K562 (cell line): ENCODE results near the gene NVL. TPM values are rescaled to one million over a fixed set of nuclear protein-coding genes. Genes with fewer than 3 reads are reported as not detected.

Experiments
- ATAC-seq: fragments of 200-7000 bp; cut with Tn5 transposase; 3 replicates; pipeline ENCODE4 v1.9.1; 2020; ENCODE audit warnings: moderate library complexity
- BruUV-seq: library from RNA; stranded (reverse); fragments of 400-500 nt; replicated peaks from 2 replicates; lab custom pipeline; 2021; lab: Mats Ljungman, UMichigan
- CTCF ChIA-PET: fragments of 300-600 bp; formaldehyde crosslinking; extraction: SDS; loops from one replicate; lab custom pipeline; 2021; ENCODE audit warnings: low intra/inter-chr PET ratio; lab: Yijun Ruan, JAX
- POLR2A ChIA-PET: fragments of 300-600, 350-650 bp; sonication (Branson Sonifier 250); formaldehyde crosslinking; extraction: SDS; loops from one replicate; lab custom pipeline; 2021; ENCODE audit warnings: antibody characterized with exemption, inconsistent platforms; lab: Yijun Ruan, JAX
- DNase-seq, 4 experiments: peaks; one replicate each; pipeline versions ENCODE4 v3.0.0 to v3.0.0-alpha.2; 2011 to 2018; ENCODE audit warnings: low spot score in 3 of 4, mixed read lengths in 3 of 4; ENCODE audit errors: extremely low read depth in 1 of 4
- FAIRE-seq: peaks from 2 replicates; lab custom pipeline; 2011; peaks lifted over from hg19 to GRCh38; lab: Jason Lieb, UNC
- H2AFZ ChIP-seq: 2 replicates; pipeline ENCODE4 v1.6.0; 2011; ENCODE audit warnings: low read depth, low read length, control low read depth, inconsistent platforms
- H3K27ac ChIP-seq: fragments of 200-600 bp; 3 replicates; pipeline ENCODE4 v1.8.0; 2011; ENCODE audit warnings: low read depth, mild to moderate bottlenecking, control low read depth, inconsistent platforms, low read length, moderate library complexity, mixed read lengths; ENCODE audit errors: extremely low read depth
- H3K27me3 ChIP-seq, 2 experiments: fragments of 300-600 bp in 1 of 2; 2 replicates in 1 of 2; 3 replicates in 1 of 2; pipeline versions ENCODE4 v1.6.0 to v1.8.0; 2011; ENCODE audit warnings: inconsistent platforms in 2 of 2, low read length in 2 of 2, mild to moderate bottlenecking in 1 of 2, mixed read lengths in 1 of 2, moderate library complexity in 1 of 2; ENCODE audit not compliant: control insufficient read depth in 2 of 2, insufficient read depth in 2 of 2
- H3K36me3 ChIP-seq: fragments of 300-600 bp; 3 replicates; pipeline ENCODE4 v1.8.0; 2011; ENCODE audit warnings: mild to moderate bottlenecking, low read length, inconsistent platforms; ENCODE audit not compliant: control insufficient read depth, insufficient read depth
- H3K4me1 ChIP-seq, 2 experiments: fragments of 200-600 bp in 1 of 2; replicated peaks in 1 of 2; 2 replicates in 1 of 2; 3 replicates in 1 of 2; pipeline versions ENCODE4 v1.5.1 to v1.8.0; 2011; ENCODE audit warnings: inconsistent platforms in 2 of 2, low read length in 2 of 2, mild to moderate bottlenecking in 1 of 2, mixed read lengths in 1 of 2, moderate library complexity in 1 of 2; ENCODE audit not compliant: control insufficient read depth in 2 of 2, insufficient read depth in 2 of 2
- H3K4me2 ChIP-seq: 2 replicates; pipeline ENCODE4 v1.6.1; 2011; ENCODE audit warnings: low read length, control low read depth, inconsistent platforms, mixed read lengths; ENCODE audit not compliant: insufficient read depth
- H3K4me3 ChIP-seq: fragments of 200-600 bp; sonication (generic), shearing (Covaris generic); 2 replicates; pipeline ENCODE4 v1.5.1; 2016; ENCODE audit warnings: control low read depth, inconsistent platforms
- H3K79me2 ChIP-seq: fragments of 200-600 bp; 3 replicates; pipeline ENCODE4 v1.8.0; 2011; ENCODE audit warnings: low read length, inconsistent platforms; ENCODE audit not compliant: control insufficient read depth, insufficient read depth
- H3K9ac ChIP-seq, 2 experiments: 2 replicates each; pipeline versions ENCODE4 v1.6.0 to v1.6.1; 2011; ENCODE audit warnings: low read depth in 2 of 2, low read length in 2 of 2, control low read depth in 1 of 2, inconsistent platforms in 1 of 2, mild to moderate bottlenecking in 1 of 2, mixed read lengths in 1 of 2; ENCODE audit not compliant: insufficient read depth in 1 of 2
- H3K9me1 ChIP-seq: one replicate; pipeline ENCODE4 v1.6.0; 2011; ENCODE audit warnings: inconsistent platforms, mild to moderate bottlenecking, low read length, moderate library complexity; ENCODE audit not compliant: control insufficient read depth, insufficient read depth
- H3K9me3 ChIP-seq: replicated peaks from 2 replicates; pipeline ENCODE4 v1.5.1; 2011; ENCODE audit warnings: low read depth, low read length, inconsistent platforms; ENCODE audit not compliant: control insufficient read depth, insufficient read depth
- H4K20me1 ChIP-seq: replicated peaks from 2 replicates; pipeline ENCODE4 v1.6.1; 2011; ENCODE audit warnings: low read length, inconsistent platforms, mixed read lengths; ENCODE audit not compliant: control insufficient read depth, insufficient read depth
- BDP1 ChIP-seq: IDR thresholded peaks from 3 replicates; pipeline ENCODE4 v1.6.1; 2011; ENCODE audit not compliant: insufficient read length, insufficient read depth
- FOSL1 ChIP-seq: fragments of 200-800 bp; sonication (Bioruptor generic); conservative IDR thresholded peaks from 2 replicates; pipeline ENCODE4 v1.6.1; 2016; ENCODE audit warnings: missing genetic modification characterization, missing compliant biosample characterization
- MAFF ChIP-seq: IDR thresholded peaks from 2 replicates; pipeline ENCODE4 v1.6.1; 2012; ENCODE audit warnings: low read length, improper control_type of control experiment
- MLLT1 ChIP-seq, 2 experiments: fragments of 450-650 bp; IDR thresholded peaks; 2 replicates each; pipeline ENCODE4 v1.6.1; 2016
- MTF1 ChIP-seq: fragments of 250-450 bp; sonication (Bioruptor Pico); IDR thresholded peaks from 2 replicates; pipeline ENCODE4 v1.9.0; 2021; ENCODE audit warnings: moderate library complexity, mild to moderate bottlenecking, inconsistent platforms, borderline replicate concordance
- TEAD4 ChIP-seq, 2 experiments: sonication (generic) in 1 of 2; formaldehyde crosslinking in 1 of 2; IDR thresholded peaks; 2 replicates each; pipeline versions ENCODE4 v1.6.1 to v1.8.0; 2012 to 2022; ENCODE audit warnings: borderline replicate concordance in 1 of 2, inconsistent platforms in 1 of 2, low read length in 1 of 2, mild to moderate bottlenecking in 1 of 2, missing genetic modification reagents in 1 of 2
- ZBTB26 ChIP-seq: fragments of 450-650 bp; formaldehyde crosslinking; IDR thresholded peaks from 2 replicates; pipeline ENCODE4 v1.4.0; 2022; ENCODE audit warnings: missing genetic modification characterization
- ZC3H11A ChIP-seq: IDR thresholded peaks from 2 replicates; pipeline ENCODE4 v1.6.1; 2012; ENCODE audit warnings: low read depth, low read length, improper control_type of control experiment
- ZNF146 ChIP-seq: IDR thresholded peaks from one replicate; pipeline ENCODE4 v1.6.1; 2018; ENCODE audit warnings: missing compliant biosample characterization; ENCODE audit not compliant: unreplicated experiment
- ZNF311 ChIP-seq: fragments of 250-450 bp; sonication (Bioruptor Pico); IDR thresholded peaks from 2 replicates; pipeline ENCODE4 v1.4.0; 2020; ENCODE audit warnings: mild to moderate bottlenecking, moderate library complexity
- ZNF507 ChIP-seq: conservative IDR thresholded peaks from 2 replicates; pipeline ENCODE4 v1.6.1; 2017; ENCODE audit warnings: missing genetic modification characterization, missing compliant biosample characterization
- ZNF695 ChIP-seq: fragments of 450-650 bp; formaldehyde crosslinking; IDR thresholded peaks from 2 replicates; pipeline ENCODE4 v1.4.0; 2020; ENCODE audit warnings: mild to moderate bottlenecking, moderate library complexity
- ZSCAN32 ChIP-seq: fragments of 450-650 bp; formaldehyde crosslinking; IDR thresholded peaks from 2 replicates; pipeline ENCODE4 v1.4.0; 2020; ENCODE audit warnings: mild to moderate bottlenecking, moderate library complexity
- WGBS: fragments of 100-300 bp; shearing (Covaris generic); methylation state at CpG from one replicate; pipeline ENCODE4 v1.1.6; 2016; ENCODE audit warnings: low coverage, mixed read lengths; ENCODE audit not compliant: insufficient coverage; ENCODE audit errors: missing lambda C conversion rate; 5-methylcytosine and 5-hydroxymethylcytosine counted together
- in situ Hi-C: fragments of 300-500 bp; cut with MboI; formaldehyde crosslinking; loops from 4 replicates; pipeline ENCODE4 v1.15.0; 2018; ENCODE audit warnings: inconsistent platforms, mixed read lengths
- intact Hi-C: fragments of 100-400 bp; cut with micrococcal nuclease; formaldehyde crosslinking; loops from 2 replicates; pipeline ENCODE4 v1.14.2; 2022
- polyA plus RNA-seq, 8 experiments: library from polyadenylated mRNA; depleted of rRNA in 4 of 8; stranded (reverse) in 5 of 8; unstranded in 3 of 8; fragments of >200 nt; fragmentation: Nextera tagmentation in 2 of 8; fragmentation: Illumina TruSeq in 1 of 8; extraction: Ambion mirVana in 2 of 8; extraction: Trizol in 1 of 8; gene quantifications; 2 replicates each; pipeline versions ENCODE4 v1.2.1 to v1.2.3, GENCODE V29; 2011 to 2014; ENCODE audit warnings: inconsistent platforms in 1 of 8, missing spikeins in 1 of 8
- total RNA-seq, 7 experiments: library from RNA; depleted of rRNA in 6 of 7; stranded (reverse); fragments of >200 nt in 6 of 7; fragmentation: Illumina TruSeq in 2 of 7; extraction: Trizol in 2 of 7; gene quantifications; 2 replicates each; pipeline versions ENCODE4 v1.2.1 to v1.2.3, GENCODE V29; 2011 to 2021; ENCODE audit warnings: low replicate concordance in 1 of 7

NVL gene
- total and polyA plus RNA-seq, 9 of the 15 experiments (the other 6 are each of a cell fraction or from before 2014, with no cell fraction given): 32.5 to 86.6 (median 62.9) TPM

GRCh38 chr1:224259986-224260385, 70.0 kb downstream of the NVL start:
- ChIA-PET CTCF (no interaction called here), POLR2A (no interaction called here)
- Histone ChIP-seq H3K27me3 (no peaks in the 10 kb centered on the region), H2AFZ (no peak overlapping the region), H3K9ac (no peak overlapping the region), H3K79me2 (no peaks in the 10 kb centered on the region), H4K20me1 (no peaks in the 10 kb centered on the region), H3K4me3 (no peak overlapping the region), H3K27ac (no peak overlapping the region), H3K36me3 (peaks cover 14% of the 10 kb centered on the region; the same call in 1 of the 3 replicates), H3K9me1 (no peaks in the 10 kb centered on the region), H3K4me2 (no peak overlapping the region), H3K4me1 (peaks cover 0 to 13% of the 10 kb centered on the region in 2 experiments; a peak in 2 of 5 replicates), H3K9me3 (no peaks in the 10 kb centered on the region)
- in situ Hi-C loops (no loop called here), intact Hi-C loops (no loop called here)
- no peak for TF ChIP-seq ZSCAN32
- no peak for TF ChIP-seq TEAD4 (IDR thresholded peaks at IDR 0.05; ENCODE audit: low read length)
- TF ChIP-seq TEAD4 (CRISPR knock-in tag; IDR thresholded peaks at IDR 0.05; ENCODE audit: borderline replicate concordance): no peak
- TF ChIP-seq ZBTB26: no peak
- TF ChIP-seq MTF1 (CRISPR knock-in tag): no peak
- no peak for TF ChIP-seq ZNF507 (tag)
- TF ChIP-seq BDP1: no peak
- TF ChIP-seq MLLT1 (IDR thresholded peaks at IDR 0.05): no peak
- TF ChIP-seq ZNF311 (CRISPR knock-in tag): no peak
- TF ChIP-seq MAFF: no peak
- TF ChIP-seq FOSL1 (tag): no peak
- TF ChIP-seq ZNF146 (CRISPR knock-in tag): no peak
- TF ChIP-seq ZC3H11A: no peak
- TF ChIP-seq ZNF695 (CRISPR knock-in tag): no peak
- WGBS: 88% methylated on average over 5 of the region's 5 CpGs
- FAIRE-seq: no peak
- no TSS peak for BruUV-seq
- no peak for ATAC-seq
- no peak for DNase-seq
